Activated B cell treated with CpG ODN at 0.5 μM for 24 hours (primary cell): ENCODE measurements around the gene MAML2. TPM values are rescaled to one million over a fixed set of nuclear protein-coding genes. Genes with fewer than 3 reads are reported as not detected.

Experiments
- ATAC-seq: fragments of 200-7000 bp; cut with Tn5 transposase; one replicate; pipeline ENCODE4 v1.10.0; 2021; ENCODE audit warnings: low read depth, mild to moderate bottlenecking, moderate library complexity
- CTCF ChIA-PET: fragments of 350-600 bp; sonication (Branson Sonifier 250); formaldehyde crosslinking; loops from one replicate; lab custom pipeline; 2021; ENCODE audit warnings: antibody characterized with exemption; lab: Charles Lee
- POLR2A ChIA-PET: fragments of 350-600 bp; sonication (Branson Sonifier 250); formaldehyde crosslinking; loops from one replicate; lab custom pipeline; 2021; ENCODE audit warnings: antibody characterized with exemption; lab: Charles Lee
- DNase-seq: peaks from one replicate; pipeline ENCODE4 v3.0.0; 2022
- H3K27ac Mint-ChIP-seq: one replicate; pipeline ENCODE4 v1.8.0; 2020; ENCODE audit warnings: mixed read lengths
- H3K27me3 Mint-ChIP-seq: one replicate; pipeline ENCODE4 v1.8.0; 2021; ENCODE audit warnings: mixed read lengths
- H3K36me3 Mint-ChIP-seq: one replicate; pipeline ENCODE4 v1.8.0; 2021; ENCODE audit warnings: low read depth, mixed read lengths
- H3K4me1 Mint-ChIP-seq: one replicate; pipeline ENCODE4 v1.8.0; 2021; ENCODE audit warnings: mixed read lengths
- H3K4me3 Mint-ChIP-seq: one replicate; pipeline ENCODE4 v1.8.0; 2020; ENCODE audit warnings: mild to moderate bottlenecking, mixed read lengths
- H3K9me3 Mint-ChIP-seq: one replicate; pipeline ENCODE4 v1.8.0; 2020; ENCODE audit warnings: mixed read lengths
- intact Hi-C: fragments of 100-400 bp; cut with micrococcal nuclease; formaldehyde crosslinking; loops from one replicate; pipeline ENCODE4 v1.15.1; 2024
- total RNA-seq: library from RNA; stranded (reverse); gene quantifications from 2 replicates; pipeline ENCODE4 v1.2.3, GENCODE V29; 2022
- TF ChIP-seq, protein P1 (sequence below): fragments of 200-600 bp; IDR thresholded peaks from one replicate; pipeline ENCODE4 v1.8.0; 2022; ENCODE audit warnings: antibody characterized with exemption, mild to moderate bottlenecking

MAML2 gene
- total RNA-seq, 1 donor from 2014 or later = 24.8 TPM

DNA sequence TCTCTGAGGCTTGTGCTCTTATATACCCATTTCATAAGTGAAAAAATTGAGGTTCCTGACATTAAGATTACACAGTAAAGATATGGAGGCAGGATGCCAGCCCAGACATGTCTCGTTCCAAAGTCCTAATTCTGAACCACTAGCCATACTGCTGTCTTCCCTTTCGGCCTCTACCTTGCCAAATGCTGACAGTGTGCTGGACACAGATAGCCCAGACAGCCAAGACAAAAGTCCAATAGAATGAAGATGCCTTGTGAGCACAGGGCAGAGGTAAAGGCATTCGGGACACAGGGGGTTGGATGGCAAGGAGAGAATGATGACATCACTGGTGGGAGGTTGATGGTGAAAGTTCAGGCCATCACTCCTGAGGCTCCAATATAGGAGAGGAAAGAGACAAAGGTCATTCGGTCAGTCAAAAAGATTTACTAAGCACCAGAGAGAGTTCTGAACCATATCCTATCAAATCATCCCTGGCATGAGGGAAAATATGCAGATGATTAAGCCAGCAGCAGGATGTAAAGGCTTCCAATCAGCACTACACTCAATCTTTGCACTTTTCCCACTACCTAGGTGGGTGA, 245.1 kb downstream of the MAML2 start:
- TF ChIP-seq, protein P1, sequence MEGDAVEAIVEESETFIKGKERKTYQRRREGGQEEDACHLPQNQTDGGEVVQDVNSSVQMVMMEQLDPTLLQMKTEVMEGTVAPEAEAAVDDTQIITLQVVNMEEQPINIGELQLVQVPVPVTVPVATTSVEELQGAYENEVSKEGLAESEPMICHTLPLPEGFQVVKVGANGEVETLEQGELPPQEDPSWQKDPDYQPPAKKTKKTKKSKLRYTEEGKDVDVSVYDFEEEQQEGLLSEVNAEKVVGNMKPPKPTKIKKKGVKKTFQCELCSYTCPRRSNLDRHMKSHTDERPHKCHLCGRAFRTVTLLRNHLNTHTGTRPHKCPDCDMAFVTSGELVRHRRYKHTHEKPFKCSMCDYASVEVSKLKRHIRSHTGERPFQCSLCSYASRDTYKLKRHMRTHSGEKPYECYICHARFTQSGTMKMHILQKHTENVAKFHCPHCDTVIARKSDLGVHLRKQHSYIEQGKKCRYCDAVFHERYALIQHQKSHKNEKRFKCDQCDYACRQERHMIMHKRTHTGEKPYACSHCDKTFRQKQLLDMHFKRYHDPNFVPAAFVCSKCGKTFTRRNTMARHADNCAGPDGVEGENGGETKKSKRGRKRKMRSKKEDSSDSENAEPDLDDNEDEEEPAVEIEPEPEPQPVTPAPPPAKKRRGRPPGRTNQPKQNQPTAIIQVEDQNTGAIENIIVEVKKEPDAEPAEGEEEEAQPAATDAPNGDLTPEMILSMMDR = no peak
- no peak for DNase-seq
- intact Hi-C loops = no loop called here
- Mint-ChIP-seq H3K4me3 (no peak overlapping the region), H3K27me3 (no peaks in the 10 kb centered on the region), H3K27ac (no peak overlapping the region), H3K4me1 (no peaks in the 10 kb centered on the region), H3K36me3 (peaks cover 9% of the 10 kb centered on the region), H3K9me3 (no peaks in the 10 kb centered on the region)
- ChIA-PET CTCF (interaction anchor here (1.5 kb wide), 1 partner anchor 245 kb away, joined by 6 read pairs; the partner anchor contains the start of gene MAML2), POLR2A (no interaction called here)
- ATAC-seq = no peak

DNA sequence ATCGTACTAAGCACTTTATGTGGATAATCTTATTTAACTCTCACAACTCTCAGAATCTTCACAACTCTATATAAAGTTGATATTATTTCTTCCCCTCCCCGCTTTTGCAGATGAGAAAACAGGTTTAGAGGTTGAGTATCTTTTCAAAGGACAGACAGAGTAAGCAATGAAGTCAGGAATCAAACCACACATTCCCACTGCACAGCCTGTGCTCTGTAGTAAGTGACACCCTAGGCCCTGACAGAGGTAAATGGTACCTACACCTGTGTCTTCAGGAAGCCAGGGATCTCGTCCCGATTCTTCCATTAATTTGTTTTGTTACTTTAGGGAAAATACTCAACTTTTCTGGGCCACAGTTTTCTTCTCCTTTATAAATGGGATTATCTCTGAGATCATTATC, 246.6 kb downstream of the MAML2 start:
- Mint-ChIP-seq H3K4me3 (no peak overlapping the region), H3K27me3 (no peaks in the 10 kb centered on the region), H3K36me3 (peaks cover 24% of the 10 kb centered on the region), H3K4me1 (peaks cover 3% of the 10 kb centered on the region), H3K27ac (no peak overlapping the region), H3K9me3 (no peaks in the 10 kb centered on the region)
- CTCF ChIA-PET = interaction anchor here (1.1 kb wide), 1 partner anchor 246 kb away, joined by 3 read pairs; the partner anchor contains the start of gene MAML2
- ATAC-seq (no peak), DNase-seq (no peak)
- POLR2A ChIA-PET = no interaction called here
- intact Hi-C loops = no loop called here
- TF ChIP-seq, protein P1 = no peak

DNA sequence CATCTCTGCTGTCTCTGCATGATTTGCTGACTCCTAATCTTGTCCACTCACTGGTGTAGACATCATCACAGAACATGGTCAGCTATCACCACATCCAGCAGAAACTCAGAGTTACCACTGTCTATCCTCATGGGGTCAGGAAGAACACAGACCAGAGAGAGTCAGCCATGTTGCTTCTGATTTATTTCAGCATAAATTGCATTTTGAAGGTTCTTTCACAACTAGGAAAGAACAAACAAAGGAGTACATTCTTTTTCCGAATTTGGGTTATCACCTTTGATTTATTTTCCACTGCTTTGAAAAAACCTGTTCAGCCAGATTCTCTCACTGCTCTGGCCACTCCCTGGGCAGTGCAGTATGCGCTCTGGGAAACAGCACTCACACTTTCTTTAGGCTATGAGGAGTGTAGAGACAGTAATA, 247.1 kb downstream of the MAML2 start:
- Mint-ChIP-seq H3K4me3 (no peak overlapping the region), H3K27ac (no peak overlapping the region), H3K27me3 (no peaks in the 10 kb centered on the region), H3K9me3 (no peaks in the 10 kb centered on the region), H3K4me1 (peaks cover 3% of the 10 kb centered on the region), H3K36me3 (peaks cover 26% of the 10 kb centered on the region)
- DNase-seq (no peak), ATAC-seq (no peak)
- ChIA-PET CTCF (interaction anchor here (0.8 to 1.1 kb wide), 2 partner anchors 247 to 298 kb away, joined by 3 to 4 read pairs; partner anchors contain the start of gene MAML2), POLR2A (no interaction called here)
- TF ChIP-seq, protein P1 = no peak
- intact Hi-C loops = no loop called here

DNA sequence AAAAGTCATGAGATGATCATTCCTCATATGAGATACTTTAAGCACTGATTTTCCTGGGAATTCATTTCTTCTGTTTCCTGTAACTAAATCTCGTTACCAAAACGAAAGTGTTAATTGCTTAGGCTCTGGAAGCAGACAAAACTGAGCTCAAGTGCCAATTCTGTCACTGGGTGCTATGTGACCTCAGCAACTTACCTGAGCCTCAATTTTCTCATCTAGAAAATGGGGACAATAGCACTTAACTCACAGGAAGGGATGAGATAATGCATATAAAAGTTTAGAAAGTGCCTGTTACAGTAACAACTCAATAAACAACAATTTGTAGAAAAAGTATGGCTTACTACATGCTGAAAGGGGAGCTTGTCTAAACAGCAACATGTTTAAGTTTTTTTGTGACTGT, 248.8 kb downstream of the MAML2 start:
- ChIA-PET CTCF (interaction anchor here (5.7 kb wide), 1 partner anchor 249 kb away, joined by 58 read pairs; the partner anchor contains the start of gene MAML2), POLR2A (interaction anchor here (0.7 kb wide), 1 partner anchor 27 kb away, joined by 3 read pairs; no protein-coding TSS in a partner anchor)
- ATAC-seq (no peak), DNase-seq (no peak)
- peaks cover 3% of the 10 kb centered on the region for H3K4me1 Mint-ChIP-seq
- H3K36me3 Mint-ChIP-seq = peaks cover 36% of the 10 kb centered on the region
- TF ChIP-seq, protein P1 = no peak
- intact Hi-C loops = loop anchor here (5.0 kb wide), 1 partner anchor 38 kb away; no protein-coding TSS in a partner anchor
- no peak overlapping the region for H3K27ac Mint-ChIP-seq
- no peaks in the 10 kb centered on the region for H3K9me3 Mint-ChIP-seq
- H3K4me3 Mint-ChIP-seq = no peak overlapping the region
- no peaks in the 10 kb centered on the region for H3K27me3 Mint-ChIP-seq

DNA sequence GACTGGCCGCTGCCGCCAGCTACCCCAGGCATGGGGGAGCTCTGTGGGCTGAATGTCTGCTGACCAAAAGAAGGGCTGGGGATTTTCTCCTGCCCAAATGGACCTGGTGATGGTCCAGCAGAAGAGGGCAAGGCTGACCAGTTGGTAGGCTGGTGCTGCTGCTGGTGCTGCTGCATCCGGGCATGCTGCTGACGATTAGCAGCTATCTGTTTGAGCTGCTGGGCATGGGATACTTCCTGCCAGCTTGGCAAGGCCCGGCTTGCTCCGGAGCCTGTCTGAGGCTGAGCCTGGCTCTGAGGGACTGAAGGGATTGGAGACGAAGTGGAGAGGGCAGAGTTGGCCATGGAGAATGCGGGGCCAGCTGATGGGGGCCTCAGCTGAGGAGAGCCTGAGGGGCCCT, 250.5 kb downstream of the MAML2 start:
- intact Hi-C loops = loop anchor here (5.0 kb wide), 1 partner anchor 40 kb away; no protein-coding TSS in a partner anchor
- POLR2A ChIA-PET = no interaction called here

More for the DNA sequence above, 250.5 kb downstream of the MAML2 start:
- Mint-ChIP-seq H3K36me3 (peaks cover 42% of the 10 kb centered on the region), H3K27me3 (no peaks in the 10 kb centered on the region), H3K27ac (no peak overlapping the region), H3K4me1 (peaks cover 3% of the 10 kb centered on the region), H3K4me3 (no peak overlapping the region), H3K9me3 (no peaks in the 10 kb centered on the region)
- DNase-seq (no peak), ATAC-seq (no peak)
- TF ChIP-seq, protein P1 = no peak
- CTCF ChIA-PET = interaction anchor here (0.7 to 5.7 kb wide), 9 partner anchors 37 to 302 kb away, joined by 3 to 58 read pairs (median 3); partner anchors contain the start of genes CCDC82, JRKL and MAML2
